NOMO-1 treated with dmso at 0.1 percent for 144 hours (cell line): ENCODE data around the gene VWCE.

Experiments used
- DNase-seq: peaks from one replicate; lab custom pipeline; 2025; ENCODE audit not compliant: unreplicated experiment; lab: John Stamatoyannopoulos, UW

VWCE gene

DNA sequence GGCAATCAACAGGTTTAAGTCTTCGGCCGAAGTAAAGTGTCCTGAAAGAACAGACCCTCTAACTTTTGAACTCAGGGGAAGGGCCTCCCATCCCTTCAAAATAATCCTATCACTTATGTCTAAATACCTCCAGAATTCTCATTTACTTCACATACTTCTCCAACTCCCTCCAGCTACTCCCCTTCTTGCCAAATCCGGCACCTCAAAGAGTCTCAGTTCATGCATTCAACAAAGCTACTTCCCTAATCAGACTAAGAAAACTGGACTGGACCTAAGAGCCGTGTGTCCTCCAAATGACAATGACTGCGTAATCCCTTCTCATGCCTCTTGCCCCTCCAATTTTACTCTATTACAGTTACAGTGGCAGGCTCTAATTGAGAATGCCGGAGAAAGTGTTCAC, 36.5 kb upstream of the VWCE start:
- DNase-seq: peak; percentile 71

DNA sequence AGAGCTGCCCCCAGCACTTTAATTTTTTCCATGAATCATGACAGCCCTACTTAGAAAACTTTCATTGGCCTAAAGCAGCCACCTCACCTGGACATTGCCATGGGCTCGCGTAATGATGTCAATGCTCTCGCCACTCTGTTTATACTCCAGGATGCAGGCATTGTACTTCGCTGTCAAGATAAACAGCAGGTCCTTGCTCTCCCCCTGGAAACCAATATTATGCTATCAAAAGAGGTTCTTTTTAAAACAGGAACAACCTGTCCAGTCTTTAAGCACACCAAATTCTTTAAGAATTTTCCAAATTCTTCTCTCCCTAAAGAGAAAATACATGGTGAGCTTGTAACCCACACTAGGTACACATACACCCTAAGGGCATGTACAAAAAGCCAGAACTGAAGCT, 34.8 kb upstream of the VWCE start:
- no peak for DNase-seq

DNA sequence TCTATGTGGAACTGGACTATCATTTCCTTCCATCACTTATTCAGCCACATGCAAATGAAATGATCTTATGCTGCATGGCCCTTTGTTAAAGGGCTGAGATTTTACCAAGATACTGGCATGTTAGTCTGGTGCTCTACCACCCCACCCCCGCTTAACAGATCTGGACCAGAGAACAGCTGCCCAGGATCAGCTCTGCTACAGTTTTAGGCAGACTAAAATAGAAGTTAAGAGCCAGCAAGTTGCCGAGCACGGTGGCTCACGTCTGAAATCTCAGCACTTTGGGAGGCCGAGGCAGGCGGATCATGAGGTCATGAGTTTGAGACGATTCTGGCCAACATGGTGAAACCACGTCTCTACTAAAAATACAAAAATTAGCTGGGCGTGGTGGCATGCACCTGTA, 33.2 kb upstream of the VWCE start:
- no peak for DNase-seq

DNA sequence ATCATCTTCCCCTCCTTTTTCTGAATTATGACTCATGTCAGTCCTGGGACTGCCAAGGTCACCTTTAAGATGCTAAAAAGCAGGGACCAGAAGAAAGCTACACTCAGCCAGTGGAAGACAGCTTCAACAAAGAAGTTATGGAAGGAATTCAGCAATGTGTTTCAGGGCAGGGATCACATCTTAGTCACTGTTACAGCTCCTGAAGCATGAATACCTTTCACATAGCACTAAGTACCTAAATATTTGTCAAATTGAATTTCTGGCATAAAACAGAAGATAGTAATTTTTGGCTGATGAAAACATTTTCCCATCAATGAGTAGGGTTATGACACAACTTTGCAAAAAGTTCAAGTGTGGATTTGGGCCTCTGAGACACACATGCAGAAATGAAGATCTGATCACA, 32.6 kb upstream of the VWCE start:
- no peak for DNase-seq

DNA sequence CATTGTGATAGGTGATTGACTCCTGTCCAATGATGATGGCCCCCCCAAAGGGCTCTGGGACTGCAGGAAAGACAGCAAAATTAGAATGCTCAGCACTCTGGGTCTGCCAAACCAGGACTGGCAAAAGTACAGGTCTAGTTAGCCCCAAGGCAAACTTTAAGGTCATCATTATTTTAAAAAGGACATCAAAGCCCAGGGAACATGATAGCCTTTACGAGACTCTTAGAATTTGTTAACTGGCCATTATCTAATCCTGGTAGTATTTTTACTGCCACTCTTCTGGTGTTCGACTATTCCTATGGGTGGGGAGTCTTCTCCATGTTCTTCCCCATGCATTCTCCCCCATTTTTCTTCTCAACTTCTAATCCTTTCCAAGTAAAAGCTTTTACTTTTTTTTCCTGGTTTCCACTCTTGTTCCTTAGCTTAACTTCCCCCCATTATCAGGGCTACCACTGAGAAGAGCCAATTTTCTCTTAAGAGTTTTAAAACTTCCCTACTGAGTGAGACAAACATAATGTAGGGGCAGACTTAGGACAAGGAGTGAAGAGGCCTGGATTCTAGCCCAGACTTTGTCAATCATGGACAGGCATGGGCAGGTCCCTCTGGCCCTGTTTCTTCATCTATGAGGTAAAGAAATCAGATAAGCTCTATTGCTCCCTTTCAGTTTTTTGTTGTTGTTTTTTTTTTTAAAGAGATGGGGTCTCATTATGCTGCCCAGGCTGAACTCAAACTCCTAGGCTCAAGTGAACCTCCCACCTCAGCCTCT, 30.7 kb upstream of the VWCE start:
- DNase-seq: no peak

DNA sequence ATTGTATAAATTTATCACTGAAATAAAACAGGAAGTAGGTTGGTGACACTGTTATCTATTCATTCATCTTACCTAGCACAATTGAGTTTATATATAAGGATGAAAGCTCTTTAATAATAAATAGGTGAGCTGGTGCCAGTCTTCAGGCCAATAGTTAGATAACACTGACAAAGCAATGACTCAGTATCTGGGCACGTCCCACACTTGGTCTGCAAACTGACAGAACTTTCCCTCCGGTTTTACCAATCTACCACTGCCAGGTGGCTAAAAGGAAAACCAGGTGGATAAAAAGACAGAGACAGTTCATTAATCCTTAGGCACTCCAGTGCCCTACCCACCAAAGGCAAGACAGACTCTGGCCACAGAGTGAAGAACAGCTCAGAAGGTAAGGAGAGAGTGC, 20.1 kb upstream of the VWCE start:
- no peak for DNase-seq

DNA sequence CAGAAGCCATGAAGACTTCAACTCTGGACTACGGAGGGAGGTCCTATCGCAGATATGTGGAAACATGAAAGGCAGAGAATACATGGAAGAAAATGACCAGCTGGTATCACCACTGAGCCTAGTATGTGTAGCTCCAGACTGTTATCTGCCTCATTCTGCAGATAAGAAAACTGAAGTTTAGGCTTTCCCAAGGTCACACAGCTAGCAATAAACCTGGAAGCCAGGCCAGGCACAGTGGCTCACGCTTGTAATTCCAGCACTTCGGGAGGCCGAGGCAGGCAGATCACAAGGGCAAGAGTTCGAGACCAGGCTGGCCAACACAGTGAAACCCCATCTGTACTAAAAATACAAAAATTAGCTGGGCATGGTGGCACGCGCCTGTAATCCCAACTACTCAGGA, 15.6 kb upstream of the VWCE start:
- DNase-seq: no peak

DNA sequence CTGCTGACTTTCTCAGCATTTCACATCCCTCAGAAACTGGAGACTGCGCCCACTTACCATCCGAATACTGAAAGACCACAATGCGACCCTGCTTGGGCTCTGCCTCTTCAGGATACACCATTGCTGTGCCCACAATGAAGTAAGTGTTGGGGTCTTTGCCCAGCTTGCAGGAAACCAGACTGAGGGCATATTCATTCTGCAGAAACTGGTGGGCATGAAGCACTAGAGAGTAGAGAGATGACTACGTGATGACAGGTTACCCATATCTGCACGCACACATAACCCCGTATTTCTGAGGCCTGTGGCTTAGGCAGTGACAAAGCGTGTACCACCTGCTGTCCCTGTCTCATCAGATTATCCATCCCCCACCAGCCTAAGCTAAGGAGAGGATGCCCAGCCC, 14.6 kb upstream of the VWCE start:
- DNase-seq: no peak

DNA sequence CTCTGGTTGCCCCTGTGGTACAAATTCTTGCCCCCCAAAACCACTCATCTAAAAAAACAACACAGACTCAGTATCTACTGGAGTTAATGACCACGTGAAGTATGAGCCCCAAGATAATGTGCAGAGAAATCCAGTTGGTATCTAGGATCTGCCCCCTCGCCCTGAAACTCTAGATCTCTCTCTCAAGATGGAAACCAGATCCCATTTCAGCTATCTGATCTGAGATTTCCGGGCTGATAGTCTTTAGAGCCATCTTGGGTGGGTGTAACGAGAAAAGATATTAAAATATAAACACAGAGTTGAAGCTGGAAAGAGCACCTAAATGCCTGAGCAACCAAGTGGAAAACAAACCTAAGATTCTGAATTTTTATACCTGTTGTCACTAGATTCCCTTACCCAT, 14.0 kb upstream of the VWCE start:
- no peak for DNase-seq

DNA sequence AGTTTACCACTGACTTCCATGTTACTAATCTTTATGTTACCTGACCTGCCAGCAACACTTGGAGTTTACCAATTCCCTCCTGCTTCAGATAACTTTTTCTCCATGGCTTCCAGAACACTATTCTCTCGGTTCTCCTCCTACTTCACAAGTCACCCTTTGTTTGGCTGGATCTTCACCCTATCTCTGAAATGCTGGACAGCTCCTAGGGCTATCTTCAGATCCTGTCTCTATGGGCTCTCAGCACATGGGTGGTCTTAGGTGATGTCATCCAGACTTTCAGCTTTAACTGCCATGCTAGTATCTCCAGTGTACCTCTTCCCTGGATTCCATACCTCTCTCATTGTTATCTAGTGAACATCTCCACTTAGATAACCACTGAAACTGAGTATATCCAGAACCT, 12.2 kb upstream of the VWCE start:
- no peak for DNase-seq

DNA sequence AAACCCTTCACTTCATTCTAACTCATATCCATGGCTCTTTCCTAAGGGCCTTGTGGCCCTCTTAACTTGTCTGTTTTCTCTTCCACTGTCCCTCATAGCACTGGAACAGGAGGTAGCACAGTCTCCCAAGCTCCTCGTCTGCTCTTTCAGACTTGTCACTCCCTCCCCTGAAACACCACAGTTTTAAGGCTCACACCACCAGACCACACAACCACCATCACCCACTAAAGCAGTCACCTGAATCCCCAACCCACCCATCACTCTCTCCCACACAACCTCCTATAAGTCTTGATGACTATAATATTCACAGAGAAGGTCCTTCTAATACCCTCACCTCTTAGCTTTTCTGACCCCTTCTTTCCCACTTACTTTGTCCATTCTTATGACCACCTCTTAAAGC, 11.1 kb upstream of the VWCE start:
- DNase-seq: no peak

DNA sequence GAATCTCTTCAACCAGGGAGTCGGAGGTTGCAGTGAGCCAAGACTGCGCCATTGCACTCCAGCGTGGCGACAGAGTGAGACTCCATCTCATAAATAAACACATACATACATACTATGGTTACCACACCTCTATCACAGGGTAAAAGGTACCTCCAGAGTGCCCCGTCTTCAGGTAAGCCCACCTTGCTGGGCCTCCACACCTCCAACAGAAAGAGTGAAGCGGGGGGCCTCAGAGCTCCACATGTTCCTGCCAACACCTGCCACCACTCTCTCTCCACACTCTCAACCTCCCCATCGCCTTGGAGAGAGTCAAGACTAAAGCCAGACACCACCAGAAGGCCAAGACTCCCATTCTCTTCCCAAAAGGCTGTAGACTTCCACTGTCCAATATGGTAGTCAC, 10.3 kb upstream of the VWCE start:
- no peak for DNase-seq

DNA sequence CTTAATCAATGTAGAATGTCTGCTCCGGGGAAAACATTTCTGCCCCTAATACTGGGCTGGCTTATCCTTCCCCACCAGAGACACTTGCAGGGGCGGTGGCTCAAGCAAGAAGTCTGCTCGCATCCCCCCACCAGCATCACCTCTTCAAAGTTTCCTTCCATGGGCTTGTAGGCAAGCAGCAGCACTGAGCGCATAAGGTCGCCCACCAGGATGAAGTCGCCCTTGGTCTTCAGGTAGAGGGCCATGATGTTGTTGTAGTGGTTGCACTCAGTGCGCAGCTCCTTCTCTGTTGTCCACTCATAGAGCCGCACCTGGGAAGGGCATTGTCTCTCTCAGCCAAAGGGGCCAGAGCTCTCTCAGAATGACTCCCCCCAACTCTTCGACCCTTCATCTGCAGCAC, 8.6 kb upstream of the VWCE start:
- no peak for DNase-seq

DNA sequence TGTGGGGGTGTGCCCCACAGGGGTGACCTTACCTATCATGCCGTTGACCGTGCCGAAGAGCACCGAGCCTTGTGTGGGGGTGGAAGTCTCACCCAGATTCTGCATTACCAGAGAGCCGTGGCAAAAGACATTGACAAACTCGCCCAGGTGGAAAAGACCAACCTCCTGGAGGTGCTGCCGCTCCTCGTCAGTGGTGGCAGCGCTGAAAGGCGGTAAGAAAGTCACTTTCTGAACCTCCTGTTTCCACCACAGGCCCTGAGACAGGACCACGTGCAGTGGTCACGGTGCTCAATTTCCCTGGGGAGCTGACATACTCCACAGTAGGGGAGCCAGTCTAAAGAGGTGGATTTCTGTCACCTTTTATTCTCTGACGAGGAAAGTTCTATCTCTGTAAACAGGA, 7.4 kb upstream of the VWCE start:
- DNase-seq: no peak

DNA sequence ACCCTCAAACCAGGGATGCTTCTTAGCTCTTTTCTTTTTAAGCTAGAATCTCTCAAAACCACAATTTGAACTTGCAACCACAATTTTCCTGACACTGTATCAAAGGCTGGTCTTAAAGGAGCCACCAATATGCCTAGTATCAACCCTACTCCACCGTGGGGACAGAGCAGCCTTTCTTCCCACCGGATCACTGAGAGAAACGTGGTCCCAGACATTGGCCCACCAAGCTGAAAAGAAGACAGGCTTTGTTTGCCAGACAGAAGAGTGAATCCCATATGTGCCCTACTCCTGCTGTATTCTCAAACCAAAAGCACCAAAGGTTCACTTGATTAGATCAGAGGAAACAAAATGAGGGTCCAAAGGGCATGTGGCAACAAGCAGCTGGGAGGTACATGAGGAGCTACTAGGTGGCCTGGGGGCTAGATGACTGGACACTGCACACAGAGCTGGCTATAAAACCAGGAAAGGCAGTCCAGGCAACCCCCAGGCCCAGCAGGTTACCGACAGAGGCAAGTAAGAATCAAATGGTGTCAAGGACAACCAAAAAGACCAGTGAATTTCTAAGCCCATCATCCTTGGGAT, 3.6 kb upstream of the VWCE start:
- no peak for DNase-seq

DNA sequence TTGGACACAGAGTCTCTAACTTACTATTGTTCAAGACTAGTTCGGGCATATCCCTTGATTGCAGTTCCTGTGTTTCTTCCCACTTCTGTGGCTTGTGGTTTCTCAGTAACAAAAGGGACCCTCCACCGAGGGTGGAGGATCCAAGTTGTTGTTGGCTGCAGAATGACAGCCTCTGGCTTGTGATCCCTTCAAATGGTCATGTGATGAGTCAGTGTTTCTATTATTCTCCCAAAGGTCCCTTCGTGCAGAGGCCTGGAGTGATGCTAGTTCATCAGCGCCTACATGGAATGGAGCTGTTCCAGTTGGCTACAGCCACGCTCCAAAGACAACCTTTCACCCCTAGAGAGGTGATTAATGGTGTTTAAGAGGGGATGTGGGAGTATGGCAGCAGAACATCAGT, 2.6 kb upstream of the VWCE start:
- DNase-seq: no peak

DNA sequence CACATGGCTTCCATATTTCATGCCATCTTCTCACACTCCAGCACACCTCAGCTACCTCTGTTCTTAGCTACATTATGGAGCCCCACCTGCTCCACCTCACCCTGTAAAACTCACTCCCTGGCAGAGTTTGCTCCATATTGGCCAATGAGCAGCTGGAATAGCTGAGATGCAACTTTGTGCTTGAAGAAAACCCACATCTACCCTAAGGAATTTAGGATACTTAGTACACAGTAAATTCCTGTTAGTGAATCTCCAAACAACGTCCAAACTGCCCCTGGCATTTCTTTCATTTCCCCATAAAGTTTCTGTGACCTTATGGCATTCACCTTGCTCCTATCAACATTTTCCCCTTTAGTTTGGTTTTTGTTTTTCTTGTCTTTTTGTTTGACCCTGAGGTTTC, 2.2 kb upstream of the VWCE start:
- no peak for DNase-seq

DNA sequence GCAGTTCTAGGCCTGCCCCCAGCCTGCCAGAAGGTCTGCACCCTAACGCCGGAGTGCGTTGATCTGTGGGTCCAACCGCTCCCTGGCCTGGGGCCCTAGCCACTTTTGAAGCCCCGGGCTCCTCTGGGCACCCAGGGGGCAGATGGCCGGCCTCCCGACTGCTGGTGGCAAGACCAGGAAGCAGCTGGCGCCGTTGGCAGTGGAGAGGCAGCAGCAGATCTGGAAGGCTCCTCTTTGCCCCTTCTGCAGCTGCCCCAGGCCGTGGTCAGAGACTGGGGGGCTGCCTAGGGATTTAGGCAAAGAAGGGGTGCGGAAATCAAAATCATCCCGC, 445 bp upstream of the VWCE start:
- DNase-seq: no peak

DNA sequence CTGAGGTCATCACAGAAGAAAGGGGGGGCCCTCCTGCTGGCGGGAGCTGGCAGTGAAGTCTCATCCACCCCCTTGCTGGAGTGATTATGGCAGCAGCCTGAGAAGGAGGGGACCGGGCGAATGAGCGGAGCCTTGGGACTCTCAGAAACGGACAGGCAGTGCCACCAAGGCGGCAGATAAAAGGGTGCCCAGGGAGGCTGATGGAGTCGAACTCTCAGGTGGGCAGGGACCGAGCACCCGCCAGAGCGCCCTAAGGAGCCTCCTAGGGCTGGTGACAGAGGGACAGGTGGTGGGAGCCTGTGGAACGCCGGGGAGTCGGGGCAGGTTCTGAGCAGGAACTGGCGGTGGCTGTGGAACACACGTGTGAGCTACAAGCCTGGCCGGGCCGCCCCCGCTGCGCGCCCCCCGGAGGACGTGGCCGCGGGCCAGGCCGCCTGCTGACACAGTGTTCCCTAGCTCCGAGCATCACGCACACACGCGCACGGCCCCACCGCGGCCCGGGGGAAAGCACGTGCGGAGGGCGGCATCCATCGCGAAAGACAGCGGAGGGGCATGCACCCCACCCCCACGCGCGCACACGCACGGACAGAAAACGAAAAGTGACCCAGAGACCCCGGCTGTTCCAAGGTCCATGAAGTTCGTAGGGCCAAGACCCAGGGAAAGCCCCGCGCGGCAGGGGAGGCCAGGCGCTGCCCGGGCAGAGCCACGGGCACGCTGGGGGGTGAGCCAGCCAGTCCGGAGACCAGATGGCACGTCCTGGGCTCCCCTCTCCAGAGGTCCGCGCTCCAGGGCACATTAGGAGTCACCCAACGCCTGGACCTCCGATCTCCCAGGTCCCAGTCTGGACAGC, 1.0 kb downstream of the VWCE start:
- DNase-seq: no peak

DNA sequence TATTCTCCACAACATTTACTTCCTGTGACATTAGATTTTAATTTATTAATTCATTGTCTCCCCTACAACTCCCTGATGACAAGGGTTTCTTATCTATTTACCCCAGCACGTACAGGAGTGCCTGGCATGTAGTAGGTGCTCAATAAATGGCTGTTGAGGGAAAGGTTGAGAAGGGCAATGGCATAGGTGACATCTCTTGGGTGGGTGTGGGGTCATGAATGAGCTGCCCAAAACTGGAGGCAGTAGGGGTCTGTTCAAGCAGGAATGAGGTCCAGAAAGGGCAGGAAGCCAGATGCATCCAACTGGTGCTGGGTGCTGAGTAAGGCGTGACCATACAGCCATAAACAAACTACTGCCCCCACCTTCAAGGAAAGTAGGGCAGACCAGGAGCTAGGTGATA, 2.8 kb downstream of the VWCE start:
- no peak for DNase-seq

DNA sequence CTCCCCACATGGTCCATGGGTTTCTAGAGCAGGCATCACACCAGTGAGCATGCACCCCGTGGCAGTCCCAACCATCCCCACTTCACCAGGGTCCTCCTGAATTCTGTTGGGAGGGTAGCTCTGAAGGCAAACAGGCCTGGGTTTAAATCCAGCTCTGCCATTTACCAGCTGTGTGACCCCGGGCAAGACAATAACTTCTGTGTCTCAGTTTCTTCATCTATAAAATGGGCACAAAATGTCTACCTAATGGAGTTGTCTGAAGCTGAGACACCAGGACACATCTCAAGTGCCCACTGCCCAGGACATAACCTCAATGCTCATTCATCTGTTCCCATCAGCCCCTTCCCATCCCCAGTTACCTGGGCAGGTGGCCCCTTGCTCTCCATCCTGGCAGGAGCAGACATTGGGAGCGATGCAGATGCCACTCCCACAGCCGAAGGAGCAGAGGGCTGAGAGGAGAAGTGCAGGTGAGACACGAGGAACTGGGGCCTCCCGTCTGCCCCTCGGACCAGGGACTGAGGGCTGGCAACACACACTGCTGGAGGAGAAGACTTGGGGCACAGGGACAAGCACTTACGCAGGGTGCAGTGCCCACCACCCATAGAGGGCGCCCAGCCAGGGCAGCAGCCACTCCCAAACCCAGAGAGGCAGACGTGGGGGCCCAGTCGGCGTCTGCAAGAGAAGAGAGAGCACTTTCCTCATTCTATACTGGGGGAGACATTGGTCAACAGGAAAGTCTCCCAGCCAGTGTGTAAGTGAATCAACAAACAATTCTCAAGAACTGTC, 4.0 kb downstream of the VWCE start:
- DNase-seq: no peak
